Right cardiac atrium (tissue), 5 donors: ENCODE measurements around the gene C19orf85. TPM values are rescaled to one million over a fixed set of nuclear protein-coding genes. Genes with fewer than 3 reads are reported as not detected.
"Not testable (repeated sequence)": the region's sequence is repeated elsewhere in the genome, so short reads cannot be mapped to it uniquely, and the experiment has no call there.

ENCODE experiments used
- ATAC-seq, 2 donors: fragments of 200-7000 bp; cut with Tn5 transposase; one replicate each; pipeline versions ENCODE4 v1.8.0 to v1.9.1; 2020; ENCODE audit warnings: moderate library complexity in 2 of 2, mild to moderate bottlenecking in 1 of 2
- DNase-seq, 3 donors: peaks; one replicate each; pipeline ENCODE4 v3.0.0-alpha.2; 2020
- H3K27ac ChIP-seq: one replicate; pipeline ENCODE4 v1.5.1; 2013; ENCODE audit warnings: mild to moderate bottlenecking, low read length, control low read depth, moderate library complexity
- H3K27me3 ChIP-seq: one replicate; pipeline ENCODE4 v1.6.1; 2013; ENCODE audit not compliant: control insufficient read depth, insufficient read depth
- H3K4me1 ChIP-seq: one replicate; pipeline ENCODE4 v1.6.1; 2013; ENCODE audit warnings: low read length; ENCODE audit not compliant: control insufficient read depth, insufficient read depth
- H3K4me3 ChIP-seq: one replicate; pipeline ENCODE4 v1.5.1; 2013; ENCODE audit warnings: low read length, control low read depth
- H3K9me3 ChIP-seq: one replicate; pipeline ENCODE4 v1.6.1; 2013; ENCODE audit warnings: low read length; ENCODE audit not compliant: control insufficient read depth
- WGBS: extraction: QIAGEN DNeasy Blood & Tissue Kit; methylation state at CpG from one replicate; pipeline ENCODE4 v1.1.7; 2013; 5-methylcytosine and 5-hydroxymethylcytosine counted together
- intact Hi-C, 4 donors: fragments of 100-400 bp; cut with DNase I; formaldehyde crosslinking; loops; one replicate each; pipeline versions ENCODE4 v1.11.0 to v1.14.0; 2022 to 2023
- polyA plus RNA-seq: library from polyadenylated mRNA; stranded (reverse); fragments of 200-250 nt; gene quantifications from one replicate; pipeline ENCODE4 v1.2.3, GENCODE V29; 2013
- total RNA-seq, 4 donors: library from RNA; stranded (reverse); fragmentation: NEBNext Ultra II Directional; extraction: Animal tissue kit (Norgen Biotek cat#: 25700); gene quantifications; one replicate each; pipeline ENCODE4 v1.2.1, GENCODE V29; 2021
- donor health status: healthy with polysubstance abuse.
- donor health status: DM: no; HTN: yes; CAD: no.
- donor health status: DM: no; HTN: no; CAD: no.
- donor health status: DM: no; HTN: yes; CAD: no; lungs with severe emphysema.
- donor health status: DM: yes; HTN: yes; CAD: no.

C19orf85 gene
- total and polyA plus RNA-seq, 5 donors, result not detected

GRCh38 chr19:55433292-55433691, 31.3 kb downstream of the C19orf85 start:
- no peak overlapping the region for H3K27ac ChIP-seq
- DNase-seq, result no peak
- H3K4me1 ChIP-seq, result no peaks in the 10 kb centered on the region
- ATAC-seq, result no peak
- WGBS, result 12% methylated on average over 48 of the region's 48 CpGs
- H3K27me3 ChIP-seq, result no peaks in the 10 kb centered on the region
- no peak overlapping the region for H3K4me3 ChIP-seq
- intact Hi-C loops, result no loop called here
- H3K9me3 ChIP-seq, result no peaks in the 10 kb centered on the region

DNA sequence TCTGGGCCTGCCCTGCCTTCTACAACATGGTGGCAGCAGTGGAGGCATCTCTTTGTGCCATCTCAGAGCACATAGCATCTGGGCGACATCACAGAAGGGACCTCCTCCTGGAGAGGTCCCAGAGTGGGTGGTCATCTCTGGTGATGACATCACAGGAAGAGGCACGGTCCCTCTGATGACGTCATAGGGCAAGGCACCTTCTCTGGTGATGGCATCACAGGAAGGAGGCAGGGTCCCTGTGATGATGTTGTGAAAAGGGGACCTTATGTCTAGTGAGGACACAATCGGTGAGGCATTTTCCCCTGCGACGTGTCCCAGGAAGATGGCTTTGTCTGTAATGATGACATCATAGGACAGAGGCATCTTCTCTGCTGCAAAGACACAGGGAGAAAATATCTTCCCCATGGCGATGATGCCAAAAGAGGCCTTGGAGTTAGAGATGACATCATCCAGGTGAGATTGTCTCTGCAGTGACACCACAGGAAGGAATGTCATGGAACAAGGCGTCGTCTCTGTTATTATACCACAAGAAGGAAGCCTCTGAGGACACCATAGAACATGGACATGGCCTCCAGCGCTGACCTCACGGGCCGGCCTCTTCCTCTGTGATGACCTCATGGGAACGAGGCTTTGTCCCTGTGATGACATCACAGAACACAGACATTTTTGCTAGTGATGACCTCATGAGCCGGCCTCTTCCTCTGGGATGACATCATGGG, 32.2 kb downstream of the C19orf85 start:
- Histone ChIP-seq H3K4me3 (no peak overlapping the region), H3K27me3 (no peaks in the 10 kb centered on the region), H3K4me1 (no peaks in the 10 kb centered on the region), H3K9me3 (no peaks in the 10 kb centered on the region), H3K27ac (no peak overlapping the region)
- no peak for DNase-seq
- intact Hi-C loops, result no loop called here
- no peak for ATAC-seq
- 84% methylated on average over 14 of the region's 14 CpGs for WGBS

DNA sequence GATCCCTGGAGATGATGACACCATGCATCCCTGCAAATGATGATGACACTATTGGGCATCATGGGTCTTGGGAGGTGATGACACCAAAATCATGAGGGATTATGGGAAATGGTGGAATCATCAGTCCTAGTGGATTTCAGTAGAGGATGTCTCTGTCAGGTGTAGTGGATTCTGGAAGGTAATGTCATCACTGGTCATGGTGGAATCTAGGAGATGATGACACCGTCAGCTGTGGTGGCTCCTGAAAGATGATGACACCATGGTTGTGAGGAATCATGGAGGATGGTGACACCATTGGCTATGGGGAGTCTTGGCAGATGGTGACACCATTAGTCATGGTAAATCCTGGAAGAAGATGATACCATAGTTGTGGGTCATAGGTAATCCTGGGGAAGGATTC, 33.4 kb downstream of the C19orf85 start:
- Histone ChIP-seq H3K4me1 (no peaks in the 10 kb centered on the region), H3K27me3 (no peaks in the 10 kb centered on the region), H3K9me3 (no peaks in the 10 kb centered on the region), H3K4me3 (no peak overlapping the region), H3K27ac (no peak overlapping the region)
- no peak for ATAC-seq
- no peak for DNase-seq
- intact Hi-C loops, result no loop called here
- WGBS, result 94% methylated on average over 1 of the region's 1 CpG

DNA sequence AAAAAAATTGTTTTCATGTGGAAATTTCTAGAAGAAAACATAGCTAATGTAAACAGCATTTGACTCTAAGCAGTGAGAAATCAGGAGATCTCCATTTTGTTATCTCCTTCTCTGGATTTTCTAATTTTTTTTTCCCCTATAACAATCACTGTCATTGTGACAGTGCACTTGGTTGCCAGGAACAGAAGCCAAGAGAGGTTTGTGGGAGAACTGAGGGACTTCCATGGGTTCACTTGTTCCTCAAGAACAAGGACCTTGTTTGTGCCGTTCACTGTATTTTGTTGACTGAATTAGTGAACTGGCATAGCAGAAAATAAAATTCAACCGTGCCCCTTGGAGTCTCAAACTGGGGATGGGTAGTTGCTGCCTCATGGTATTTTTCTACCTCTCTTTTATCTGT, 38.5 kb downstream of the C19orf85 start:
- Histone ChIP-seq H3K9me3 (no peaks in the 10 kb centered on the region), H3K4me1 (no peaks in the 10 kb centered on the region), H3K27ac (no peak overlapping the region), H3K4me3 (no peak overlapping the region), H3K27me3 (no peaks in the 10 kb centered on the region)
- intact Hi-C loops, result no loop called here
- no peak for ATAC-seq
- 68% methylated on average over 2 of the region's 2 CpGs for WGBS
- no peak for DNase-seq

DNA sequence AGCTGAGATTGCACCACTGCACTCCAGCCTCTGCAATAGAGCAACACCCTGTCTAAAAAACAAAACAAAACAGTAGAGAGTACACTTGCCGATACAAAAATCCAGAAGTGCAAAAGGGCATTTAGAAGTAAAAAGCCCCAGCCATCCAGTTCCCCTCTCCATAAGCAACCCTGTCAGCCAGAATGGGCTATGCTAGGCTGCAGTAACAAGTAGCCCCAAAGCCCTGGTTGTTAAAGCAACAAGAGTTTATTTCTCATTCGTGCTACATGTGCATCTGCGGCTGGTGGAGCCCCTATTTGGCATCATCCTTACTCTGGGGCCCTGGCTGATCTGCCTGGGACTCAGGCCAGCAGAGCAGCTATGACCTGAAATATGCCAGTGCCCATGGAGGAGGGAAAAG, 40.0 kb downstream of the C19orf85 start:
- no peak overlapping the region for H3K27ac ChIP-seq
- no peaks in the 10 kb centered on the region for H3K27me3 ChIP-seq
- 73% methylated on average over 3 of the region's 3 CpGs for WGBS
- no peak overlapping the region for H3K4me3 ChIP-seq
- no peaks in the 10 kb centered on the region for H3K9me3 ChIP-seq
- intact Hi-C loops, result no loop called here
- H3K4me1 ChIP-seq, result no peaks in the 10 kb centered on the region
- ATAC-seq (no peak), DNase-seq (no peak)

DNA sequence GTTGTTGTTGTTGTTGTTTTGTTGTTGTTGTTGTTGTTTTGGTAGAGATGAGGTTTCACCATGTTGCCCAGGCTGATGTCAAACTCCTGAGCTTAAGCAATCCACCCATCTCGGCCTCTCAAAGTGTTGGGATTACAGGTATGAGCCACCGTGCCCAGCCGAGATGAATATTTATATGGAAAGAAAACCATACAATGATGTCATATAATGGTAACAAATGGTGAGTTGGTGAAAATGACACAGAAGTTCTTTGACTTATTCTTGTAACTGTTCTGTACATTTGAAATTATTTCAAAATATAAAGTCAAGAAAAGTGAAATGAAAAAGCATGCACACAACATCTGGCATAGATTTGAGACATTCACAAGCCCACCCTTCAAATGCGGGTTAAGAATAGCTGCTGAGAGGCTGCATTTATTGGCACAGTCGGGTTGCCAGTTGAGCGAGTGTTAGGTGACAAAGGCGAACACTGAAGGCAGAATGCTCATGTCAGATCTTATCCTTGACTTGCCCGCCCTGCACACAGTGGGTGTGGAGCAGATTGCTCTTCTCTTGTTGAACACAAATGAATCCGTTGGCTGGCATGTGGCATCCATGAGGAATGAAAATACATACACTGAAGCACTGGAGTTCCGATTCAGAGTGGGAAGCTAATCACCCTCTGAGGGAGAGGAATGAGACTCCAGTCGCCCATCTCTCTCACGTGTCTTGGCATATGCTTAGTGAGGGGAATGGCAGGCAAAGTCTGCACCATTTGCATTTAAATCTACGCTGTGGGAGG, 41.1 kb downstream of the C19orf85 start:
- no peak for DNase-seq
- Histone ChIP-seq H3K4me3 (no peak overlapping the region), H3K9me3 (no peaks in the 10 kb centered on the region), H3K4me1 (no peaks in the 10 kb centered on the region), H3K27ac (no peak overlapping the region), H3K27me3 (no peaks in the 10 kb centered on the region)
- intact Hi-C loops, result no loop called here
- ATAC-seq, result no peak
- WGBS, result 57% methylated on average over 13 of the region's 13 CpGs

DNA sequence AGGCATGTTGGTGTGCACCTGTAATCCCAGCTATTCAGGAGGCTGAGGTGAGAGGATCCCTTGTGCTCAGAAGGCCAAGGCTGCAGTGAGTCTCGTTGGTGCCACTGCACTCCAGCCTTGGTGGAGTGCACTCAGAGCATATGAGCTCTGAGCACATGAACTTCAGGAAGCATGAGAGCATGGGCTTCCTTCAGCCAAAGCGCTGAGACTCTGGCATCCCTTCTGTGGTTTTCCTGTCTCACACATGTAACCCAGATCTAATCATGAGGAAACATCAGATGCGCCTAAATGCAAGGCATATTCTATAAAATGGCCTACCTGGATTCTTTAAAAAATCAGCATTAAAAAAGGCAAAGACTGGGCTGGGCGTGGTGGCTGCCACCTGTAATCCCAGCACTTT, 43.3 kb downstream of the C19orf85 start:
- H3K4me3 ChIP-seq, DNase-seq, ATAC-seq, H3K27ac ChIP-seq, H3K9me3 ChIP-seq, H3K27me3 ChIP-seq, H3K4me1 ChIP-seq, intact Hi-C loops: not testable (repeated sequence)
- 59% methylated on average over 4 of the region's 4 CpGs for WGBS

DNA sequence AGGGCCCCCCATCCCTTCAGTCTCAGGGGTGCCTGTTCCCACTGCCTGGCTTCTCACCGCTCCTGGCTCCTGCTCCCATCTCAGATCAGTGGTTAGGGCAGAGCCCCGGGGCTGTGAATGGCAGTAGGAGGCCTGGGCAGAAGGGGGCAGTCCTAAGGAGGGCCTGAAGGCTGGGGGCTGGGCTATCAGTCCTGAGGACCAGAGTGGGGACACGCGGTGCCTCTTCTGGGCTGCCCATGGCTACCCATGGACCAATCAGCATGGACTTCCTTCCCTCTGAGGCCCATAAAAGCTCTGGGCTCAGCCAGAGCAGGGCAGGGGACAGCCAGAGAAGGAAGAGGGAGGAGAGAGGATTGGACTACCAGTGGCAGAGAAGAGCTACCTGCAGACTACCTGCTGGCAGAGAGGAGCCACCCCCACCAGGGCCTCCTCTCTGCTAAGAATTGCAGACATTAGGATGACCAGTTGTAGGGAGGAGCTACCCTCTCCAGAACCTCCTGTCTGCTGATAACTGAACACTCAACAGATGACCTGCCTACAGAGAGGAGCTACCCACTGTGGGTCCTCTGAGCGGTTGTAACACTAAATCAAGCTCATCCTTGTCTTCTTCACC, 44.8 kb downstream of the C19orf85 start:
- Histone ChIP-seq H3K27ac (no peak overlapping the region), H3K4me1 (no peaks in the 10 kb centered on the region), H3K27me3 (no peaks in the 10 kb centered on the region), H3K4me3 (no peak overlapping the region), H3K9me3 (no peaks in the 10 kb centered on the region)
- intact Hi-C loops, result loop anchor here (2.0 to 10.0 kb wide), 4 partner anchors 275 to 282 kb away; partner anchors contain the start of gene TNNT1 (in 1 of the 4)
- WGBS, result 78% methylated on average over 5 of the region's 5 CpGs
- ATAC-seq (no peak), DNase-seq (no peak)

DNA sequence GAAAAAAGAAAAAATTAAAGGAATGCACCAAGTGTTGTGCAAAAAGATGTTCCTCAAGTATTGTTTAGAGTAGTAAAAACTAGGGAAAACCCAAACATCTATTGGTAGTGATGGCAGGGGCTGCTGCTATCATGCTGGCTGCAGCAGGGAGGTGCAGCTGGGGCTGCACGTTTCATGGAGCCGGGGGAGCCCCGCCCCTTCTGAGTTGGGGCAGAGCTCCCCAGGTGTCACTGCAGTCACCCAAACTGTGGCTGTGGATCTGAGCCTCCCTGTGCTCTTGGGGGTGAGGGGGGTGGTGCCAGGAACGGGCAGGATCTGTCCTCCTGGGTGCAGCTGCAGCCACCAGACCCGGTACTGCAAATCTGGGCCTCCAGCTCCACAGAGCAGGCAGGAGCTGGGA, 45.4 kb downstream of the C19orf85 start:
- Histone ChIP-seq H3K9me3 (no peaks in the 10 kb centered on the region), H3K4me1 (no peaks in the 10 kb centered on the region), H3K27me3 (no peaks in the 10 kb centered on the region), H3K4me3 (no peak overlapping the region), H3K27ac (no peak overlapping the region)
- DNase-seq, result no peak
- intact Hi-C loops, result loop anchor here (2.0 to 10.0 kb wide), 4 partner anchors 274 to 282 kb away; partner anchors contain the start of gene TNNT1 (in 1 of the 4)
- WGBS, result 63% methylated on average over 5 of the region's 5 CpGs
- ATAC-seq, result no peak

GRCh38 chr19:55418185-55418584, 46.4 kb downstream of the C19orf85 start:
- no peaks in the 10 kb centered on the region for H3K27me3 ChIP-seq
- no peaks in the 10 kb centered on the region for H3K4me1 ChIP-seq
- no peak overlapping the region for H3K4me3 ChIP-seq
- DNase-seq (peak in 2 of 3 donors; percentile 38 to 58), ATAC-seq (peak; percentile 84 to 86)
- no peaks in the 10 kb centered on the region for H3K9me3 ChIP-seq
- H3K27ac ChIP-seq, result no peak overlapping the region
- intact Hi-C loops, result loop anchor here (2.0 to 10.0 kb wide), 4 partner anchors 273 to 281 kb away; partner anchors contain the start of gene TNNT1 (in 1 of the 4)
- WGBS, result 16% methylated on average over 7 of the region's 7 CpGs
